Gastroesophageal sphincter (tissue), 4 donors: ENCODE data around the gene SCG3. TPM values are rescaled to one million over a fixed set of nuclear protein-coding genes. Genes with fewer than 3 reads are reported as not detected.
"Not testable (repeated sequence)": the region's sequence is repeated elsewhere in the genome, so short reads cannot be mapped to it uniquely, and the experiment has no call there.

ENCODE experiments used
- ATAC-seq: fragments of 150-250 bp; one replicate; pipeline ENCODE4 v1.9.1; 2016; ENCODE audit warnings: mild to moderate bottlenecking, moderate library complexity
- H3K27ac ChIP-seq, 4 donors: fragments of 200-600 bp; sonication (generic) in 3 of 4; 1 replicate in 3 of 4; 2 replicates in 1 of 4; pipeline ENCODE4 v1.5.1; 2016 to 2019
- H3K27me3 ChIP-seq: fragments of 200-600 bp; sonication (generic); one replicate; pipeline ENCODE4 v1.5.1; 2019
- H3K36me3 ChIP-seq, 2 donors: fragments of 200-600 bp; sonication (generic); one replicate each; pipeline ENCODE4 v1.5.1; 2019; ENCODE audit warnings: control low read depth in 1 of 2
- H3K4me1 ChIP-seq, 3 donors: fragments of 200-600 bp; sonication (generic); 1 replicate in 2 of 3; 2 replicates in 1 of 3; pipeline ENCODE4 v1.5.1; 2016 to 2019; ENCODE audit warnings: control low read depth in 2 of 3
- H3K4me3 ChIP-seq, 2 donors: fragments of 200-600 bp; sonication (generic); one replicate each; pipeline ENCODE4 v1.5.1; 2019; ENCODE audit warnings: mild to moderate bottlenecking in 1 of 2, moderate library complexity in 1 of 2
- H3K9me3 ChIP-seq, 3 donors: fragments of 200-600 bp; sonication (generic); one replicate each; pipeline ENCODE4 v1.5.1; 2017 to 2019; ENCODE audit warnings: control low read depth in 2 of 3
- CTCF ChIP-seq, 4 experiments: fragments of 200-600 bp in 2 of 4; fragments of 450-650 bp in 2 of 4; sonication (generic) in 1 of 4; IDR thresholded peaks; one replicate each; pipeline ENCODE4 v1.5.1; 2017 to 2019; ENCODE audit warnings: antibody characterized with exemption in 4 of 4, mild to moderate bottlenecking in 2 of 4, moderate library complexity in 2 of 4
- EP300 ChIP-seq: sonication (generic); formaldehyde crosslinking; IDR thresholded peaks from one replicate; pipeline ENCODE4 v1.6.1; 2017; ENCODE audit warnings: antibody characterized with exemption, mild to moderate bottlenecking
- POLR2A ChIP-seq, 2 donors: fragments of 450-650 bp; IDR thresholded peaks; one replicate each; pipeline ENCODE4 v1.6.1; 2017; ENCODE audit warnings: antibody characterized with exemption in 2 of 2, mild to moderate bottlenecking in 2 of 2, moderate library complexity in 1 of 2
- POLR2AphosphoS5 ChIP-seq: sonication (generic); formaldehyde crosslinking; IDR thresholded peaks from one replicate; pipeline ENCODE4 v1.6.1; 2017; ENCODE audit warnings: antibody characterized with exemption
- WGBS, 2 donors: methylation state at CpG; one replicate each; pipeline ENCODE4 v1.1.5; 2018; ENCODE audit warnings: low coverage in 1 of 2; 5-methylcytosine and 5-hydroxymethylcytosine counted together
- total RNA-seq, 4 donors: library from RNA; depleted of rRNA; stranded (reverse); fragments of >200 nt; gene quantifications; one replicate each; pipeline ENCODE4 v1.1.0, GENCODE V29; 2016

SCG3 gene
- total RNA-seq, 4 donors from 2014 or later: 0.31 to 0.54 (median 0.54) TPM; not detected in 1

GRCh38 chr15:51649659-51650521, 31.4 kb upstream of the SCG3 start:
- no peaks in the 10 kb centered on the region for H3K9me3 ChIP-seq
- no peaks in the 10 kb centered on the region for H3K27me3 ChIP-seq
- no peak overlapping the region for H3K27ac ChIP-seq
- no peak for ATAC-seq
- TF ChIP-seq POLR2A (IDR thresholded peaks at IDR 0.05) (no peak), CTCF (IDR thresholded peaks at IDR 0.05) (peak; percentile 61 to 85 (median 78))
- H3K4me1 ChIP-seq: no peaks in the 10 kb centered on the region
- H3K4me3 ChIP-seq: no peak overlapping the region
- WGBS, 2 donors: 38 to 40% methylated on average over 4 of the region's 4 CpGs
- no peaks in the 10 kb centered on the region for H3K36me3 ChIP-seq

GRCh38 chr15:51652084-51652668, 29.1 kb upstream of the SCG3 start:
- no peaks in the 10 kb centered on the region for H3K9me3 ChIP-seq
- TF ChIP-seq EP300: no peak
- H3K27ac ChIP-seq: no peak overlapping the region
- 75 to 79% methylated on average over 5 of the region's 5 CpGs for WGBS, 2 donors
- no peaks in the 10 kb centered on the region for H3K4me1 ChIP-seq
- H3K4me3 ChIP-seq: no peak overlapping the region
- H3K27me3 ChIP-seq: no peaks in the 10 kb centered on the region
- no peak for ATAC-seq
- H3K36me3 ChIP-seq: no peaks in the 10 kb centered on the region

GRCh38 chr15:51655401-51656057, 25.8 kb upstream of the SCG3 start:
- H3K4me3 ChIP-seq, H3K4me1 ChIP-seq, H3K27ac ChIP-seq, H3K9me3 ChIP-seq, ATAC-seq, H3K27me3 ChIP-seq, H3K36me3 ChIP-seq: not testable (repeated sequence)
- 94 to 98% methylated on average over 13 of the region's 24 CpGs for WGBS, 2 donors

- no peaks in the 10 kb centered on the region for H3K36me3 ChIP-seq
- no peak overlapping the region for H3K27ac ChIP-seq
- H3K9me3 ChIP-seq: no peaks in the 10 kb centered on the region
- H3K27me3 ChIP-seq: no peaks in the 10 kb centered on the region
- H3K4me3 ChIP-seq: no peak overlapping the region
- no peak for ATAC-seq
- TF ChIP-seq POLR2AphosphoS5 (no peak), EP300 (no peak), CTCF (IDR thresholded peaks at IDR 0.05) (no peak), POLR2A (IDR thresholded peaks at IDR 0.05) (no peak)
- WGBS, 2 donors: 85 to 94% methylated on average over 2 to 3 of the region's 3 CpGs
- no peaks in the 10 kb centered on the region for H3K4me1 ChIP-seq
These were observed 22.6 kb upstream of the SCG3 start for GRCh38 chr15:51658664-51659063.

GRCh38 chr15:51661072-51661471, 20.2 kb upstream of the SCG3 start:
- no peak overlapping the region for H3K27ac ChIP-seq
- H3K4me1 ChIP-seq: no peaks in the 10 kb centered on the region
- ATAC-seq: no peak
- no peaks in the 10 kb centered on the region for H3K9me3 ChIP-seq
- 79 to 85% methylated on average over 2 of the region's 2 CpGs for WGBS, 2 donors
- TF ChIP-seq POLR2A (IDR thresholded peaks at IDR 0.05): no peak
- TF ChIP-seq EP300: no peak
- TF ChIP-seq POLR2AphosphoS5: no peak
- TF ChIP-seq CTCF (IDR thresholded peaks at IDR 0.05): no peak
- H3K36me3 ChIP-seq: no peaks in the 10 kb centered on the region
- H3K27me3 ChIP-seq: no peaks in the 10 kb centered on the region
- no peak overlapping the region for H3K4me3 ChIP-seq

GRCh38 chr15:51667478-51667877, 13.8 kb upstream of the SCG3 start:
- H3K4me3 ChIP-seq: no peak overlapping the region
- TF ChIP-seq EP300 (no peak), POLR2AphosphoS5 (no peak), CTCF (IDR thresholded peaks at IDR 0.05) (no peak), POLR2A (IDR thresholded peaks at IDR 0.05) (no peak)
- H3K9me3 ChIP-seq: no peaks in the 10 kb centered on the region
- no peak overlapping the region for H3K27ac ChIP-seq
- no peak for ATAC-seq
- no peaks in the 10 kb centered on the region for H3K36me3 ChIP-seq
- H3K27me3 ChIP-seq: peaks cover 12% of the 10 kb centered on the region
- no peaks in the 10 kb centered on the region for H3K4me1 ChIP-seq
- WGBS, 2 donors: 21 to 42% methylated on average over 6 of the region's 6 CpGs
